A673 (cell line): Measurements from ENCODE around the gene SYNGR2. TPM values are rescaled to one million over a fixed set of nuclear protein-coding genes. Genes with fewer than 3 reads are reported as not detected.

Experiments used
- BruUV-seq: library from RNA; stranded (reverse); fragments of 400-500 nt; replicated peaks from 2 replicates; lab custom pipeline; 2021; lab: Mats Ljungman, UMichigan
- CTCF ChIA-PET: fragments of 300-600 bp; sonication (Branson Sonifier 250); formaldehyde crosslinking; loops from one replicate; lab custom pipeline; 2022; ENCODE audit warnings: antibody characterized with exemption; lab: Charles Lee
- POLR2A ChIA-PET: fragments of 300-600 bp; sonication (Branson Sonifier 250); formaldehyde crosslinking; loops from one replicate; lab custom pipeline; 2022; ENCODE audit warnings: antibody characterized with exemption; ENCODE audit not compliant: low non-redundant PET; lab: Charles Lee
- DNase-seq: peaks from one replicate; pipeline ENCODE4 v3.0.0-alpha.2; 2015; ENCODE audit warnings: low spot score
- H3K27ac ChIP-seq: fragments of 200-600 bp; sonication (generic); 2 replicates; pipeline ENCODE4 v1.5.1; 2016; ENCODE audit warnings: mixed run types, low read depth, mild to moderate bottlenecking, mixed read lengths, antibody characterized with exemption, low read length; ENCODE audit not compliant: poor library complexity, severe bottlenecking
- H3K27me3 ChIP-seq: fragments of 200-600 bp; sonication (generic); replicated peaks from 2 replicates; pipeline ENCODE4 v1.6.1; 2017; ENCODE audit warnings: mixed run types, low read depth, mild to moderate bottlenecking, mixed read lengths, antibody characterized with exemption, low read length; ENCODE audit not compliant: insufficient read depth, poor library complexity
- H3K36me3 ChIP-seq: fragments of 200-600 bp; sonication (generic); 2 replicates; pipeline ENCODE4 v1.6.1; 2016; ENCODE audit warnings: mixed run types, mild to moderate bottlenecking, mixed read lengths, antibody characterized with exemption, low read length; ENCODE audit not compliant: insufficient read depth, poor library complexity, severe bottlenecking
- H3K4me1 ChIP-seq: fragments of 200-600 bp; sonication (generic); 2 replicates; pipeline ENCODE4 v1.6.1; 2017; ENCODE audit warnings: mixed run types, mild to moderate bottlenecking, mixed read lengths, antibody characterized with exemption, low read length; ENCODE audit not compliant: insufficient read depth, poor library complexity, severe bottlenecking
- H3K4me3 ChIP-seq: fragments of 200-600 bp; sonication (generic); 2 replicates; pipeline ENCODE4 v1.5.1; 2016; ENCODE audit warnings: low read depth, mixed run types, mild to moderate bottlenecking, mixed read lengths, low read length; ENCODE audit not compliant: poor library complexity, severe bottlenecking
- H3K9me3 ChIP-seq: fragments of 200-600 bp; sonication (generic); 2 replicates; pipeline ENCODE4 v1.6.1; 2016; ENCODE audit warnings: mixed run types, low read depth, mild to moderate bottlenecking, mixed read lengths, antibody characterized with exemption, low read length; ENCODE audit not compliant: poor library complexity, severe bottlenecking
- EZH2 ChIP-seq: fragments of 200-600 bp; sonication (generic); IDR thresholded peaks from 2 replicates; pipeline ENCODE4 v1.6.1; 2017; ENCODE audit warnings: borderline replicate concordance, low read depth, mild to moderate bottlenecking, mixed read lengths, antibody characterized with exemption, low read length; ENCODE audit not compliant: poor library complexity, severe bottlenecking
- intact Hi-C: fragments of 100-400 bp; cut with micrococcal nuclease; formaldehyde crosslinking; loops from one replicate; pipeline ENCODE4 v1.10.0; 2022; ENCODE audit not compliant: unreplicated experiment
- total RNA-seq: library from RNA; stranded (reverse); gene quantifications from 2 replicates; pipeline ENCODE4 v1.2.3, GENCODE V29; 2021
- TF ChIP-seq, protein P1 (sequence below): fragments of 300-800, 200-600 bp; sonication (generic); conservative IDR thresholded peaks from 2 replicates; pipeline ENCODE4 v1.5.1; 2017; ENCODE audit warnings: low read depth, mild to moderate bottlenecking, antibody characterized with exemption, low read length, moderate library complexity, mixed read lengths

Gene SYNGR2
- total RNA-seq, 1 experiment from 2014 or later: 55.3 TPM

DNA sequence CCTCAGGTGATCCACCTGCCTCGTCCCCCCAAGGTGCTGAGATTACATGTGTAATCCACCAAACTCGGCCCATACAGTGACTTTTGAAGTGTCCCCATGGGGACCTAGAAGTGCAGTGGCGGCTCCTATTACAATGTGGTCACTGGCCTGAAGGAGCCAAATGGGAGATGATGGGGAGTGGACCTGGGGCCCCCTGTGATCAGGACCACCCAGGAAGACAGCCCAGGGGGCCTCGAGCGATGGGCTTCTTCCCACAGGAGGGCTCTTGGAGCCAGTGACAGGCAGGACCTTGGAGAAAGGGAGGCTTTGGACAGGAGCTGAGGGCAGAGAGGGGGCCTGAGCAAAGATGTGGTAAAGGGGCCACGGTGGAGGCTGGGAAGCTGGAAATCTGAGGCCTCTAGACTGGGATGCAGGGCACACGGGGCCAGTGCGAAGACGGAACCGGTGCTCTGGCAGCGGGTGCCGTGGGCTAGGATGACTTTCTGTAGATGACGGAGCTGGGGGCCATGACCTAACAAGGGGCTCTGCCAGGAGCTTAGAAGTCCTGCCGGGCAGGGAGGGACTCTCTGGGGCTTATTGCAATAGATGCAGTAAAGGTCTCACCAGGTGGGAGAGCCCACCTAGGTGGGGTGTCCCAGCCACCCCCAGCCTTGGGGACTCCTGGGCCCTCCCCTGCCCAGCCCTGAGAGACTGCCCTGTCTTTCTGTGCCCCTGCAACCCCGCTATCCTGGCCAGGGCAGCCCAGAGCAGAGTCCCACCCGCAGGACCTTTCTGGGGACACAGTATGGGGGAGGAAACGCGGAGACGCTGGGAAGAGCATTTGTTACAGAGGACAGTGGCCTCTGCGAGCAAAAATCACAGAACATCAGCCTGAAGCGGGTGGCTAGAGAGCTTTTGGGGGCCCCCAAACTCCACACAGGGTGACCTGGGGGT, 24.9 kb upstream of the SYNGR2 start:
- Histone ChIP-seq H3K27ac (no peak overlapping the region), H3K27me3 (no peaks in the 10 kb centered on the region), H3K9me3 (no peaks in the 10 kb centered on the region), H3K36me3 (no peaks in the 10 kb centered on the region), H3K4me3 (no peak overlapping the region), H3K4me1 (peaks cover 9% of the 10 kb centered on the region)
- no peak for DNase-seq
- TF ChIP-seq, protein P1, sequence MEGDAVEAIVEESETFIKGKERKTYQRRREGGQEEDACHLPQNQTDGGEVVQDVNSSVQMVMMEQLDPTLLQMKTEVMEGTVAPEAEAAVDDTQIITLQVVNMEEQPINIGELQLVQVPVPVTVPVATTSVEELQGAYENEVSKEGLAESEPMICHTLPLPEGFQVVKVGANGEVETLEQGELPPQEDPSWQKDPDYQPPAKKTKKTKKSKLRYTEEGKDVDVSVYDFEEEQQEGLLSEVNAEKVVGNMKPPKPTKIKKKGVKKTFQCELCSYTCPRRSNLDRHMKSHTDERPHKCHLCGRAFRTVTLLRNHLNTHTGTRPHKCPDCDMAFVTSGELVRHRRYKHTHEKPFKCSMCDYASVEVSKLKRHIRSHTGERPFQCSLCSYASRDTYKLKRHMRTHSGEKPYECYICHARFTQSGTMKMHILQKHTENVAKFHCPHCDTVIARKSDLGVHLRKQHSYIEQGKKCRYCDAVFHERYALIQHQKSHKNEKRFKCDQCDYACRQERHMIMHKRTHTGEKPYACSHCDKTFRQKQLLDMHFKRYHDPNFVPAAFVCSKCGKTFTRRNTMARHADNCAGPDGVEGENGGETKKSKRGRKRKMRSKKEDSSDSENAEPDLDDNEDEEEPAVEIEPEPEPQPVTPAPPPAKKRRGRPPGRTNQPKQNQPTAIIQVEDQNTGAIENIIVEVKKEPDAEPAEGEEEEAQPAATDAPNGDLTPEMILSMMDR: no peak
- no peak for TF ChIP-seq EZH2
- no TSS peak for BruUV-seq
- ChIA-PET CTCF (no interaction called here), POLR2A (no interaction called here)
- intact Hi-C loops: no loop called here

- ChIA-PET POLR2A (no interaction called here), CTCF (no interaction called here)
- TF ChIP-seq EZH2: no peak
- TF ChIP-seq, protein P1: no peak
- H3K4me1 ChIP-seq: peaks cover 9% of the 10 kb centered on the region
- no peaks in the 10 kb centered on the region for H3K36me3 ChIP-seq
- BruUV-seq: no TSS peak
- no peaks in the 10 kb centered on the region for H3K9me3 ChIP-seq
- DNase-seq: peak; percentile 40
- no peaks in the 10 kb centered on the region for H3K27me3 ChIP-seq
- no peak overlapping the region for H3K27ac ChIP-seq
- intact Hi-C loops: no loop called here
- no peak overlapping the region for H3K4me3 ChIP-seq
Observed at GRCh38 chr17:78144147-78144719, 24.1 kb upstream of the SYNGR2 start.

DNA sequence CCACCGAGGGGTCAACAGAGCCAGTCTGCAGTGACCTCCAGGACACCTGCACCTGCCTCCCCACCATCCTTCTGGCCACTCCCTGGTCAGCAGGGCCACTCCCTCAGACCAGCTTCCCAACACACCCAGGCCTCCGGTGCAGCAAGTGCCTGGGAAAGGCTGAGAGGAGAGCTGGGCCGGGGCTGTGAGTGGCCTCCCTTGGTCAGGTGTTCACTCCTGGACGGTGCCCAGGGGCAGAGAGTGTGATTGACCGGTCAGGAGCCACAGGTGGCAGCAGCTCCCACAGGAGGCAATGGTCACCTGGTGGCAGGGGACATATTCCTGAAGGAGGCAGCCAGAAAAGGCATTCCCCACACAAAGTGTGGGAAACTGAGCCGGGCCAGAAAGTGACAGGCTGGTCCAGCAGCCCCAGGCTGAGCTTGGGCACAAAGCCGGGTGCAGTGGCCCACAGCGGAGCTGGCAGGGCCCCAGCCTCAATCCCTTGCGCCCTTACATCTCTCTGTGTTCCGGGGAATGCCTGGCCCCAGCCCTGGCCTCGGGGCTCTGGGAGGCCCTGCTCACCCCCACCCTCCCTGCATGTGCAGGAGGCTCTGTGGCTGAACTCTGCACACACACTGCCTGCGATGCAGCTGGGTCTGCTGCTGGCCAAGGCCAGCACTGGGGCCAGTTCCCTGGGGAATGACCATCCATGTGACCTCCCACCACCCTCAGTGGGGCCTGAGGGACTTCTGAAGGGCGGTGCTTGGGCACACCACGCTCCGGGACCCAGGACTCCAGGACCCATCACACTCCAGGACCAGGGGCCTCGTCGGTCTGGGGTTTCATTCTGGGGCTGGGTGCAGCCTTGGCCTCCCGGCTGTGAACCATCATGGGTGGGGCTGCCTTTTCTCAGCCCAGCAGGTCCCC, 23.4 kb upstream of the SYNGR2 start:
- peaks cover 8% of the 10 kb centered on the region for H3K4me1 ChIP-seq
- H3K36me3 ChIP-seq: no peaks in the 10 kb centered on the region
- no peak for DNase-seq
- TF ChIP-seq EZH2: no peak
- TF ChIP-seq, protein P1: no peak
- H3K9me3 ChIP-seq: no peaks in the 10 kb centered on the region
- ChIA-PET POLR2A (no interaction called here), CTCF (no interaction called here)
- no peak overlapping the region for H3K27ac ChIP-seq
- H3K4me3 ChIP-seq: no peak overlapping the region
- intact Hi-C loops: no loop called here
- H3K27me3 ChIP-seq: no peaks in the 10 kb centered on the region
- no TSS peak for BruUV-seq
